ENCODE measurements around the gene THAP3. TPM values are rescaled to one million over a fixed set of nuclear protein-coding genes. Genes with fewer than 3 reads are reported as not detected.
"Not testable (repeated sequence)": the region's sequence is repeated elsewhere in the genome, so short reads cannot be mapped to it uniquely, and the experiment has no call there.

Gene THAP3
- total RNA-seq, 5 donors from 2014 or later (not counting 1 experiment from before 2014, with no cell fraction given) = 12.8 to 37.1 (median 26.1) TPM

DNA sequence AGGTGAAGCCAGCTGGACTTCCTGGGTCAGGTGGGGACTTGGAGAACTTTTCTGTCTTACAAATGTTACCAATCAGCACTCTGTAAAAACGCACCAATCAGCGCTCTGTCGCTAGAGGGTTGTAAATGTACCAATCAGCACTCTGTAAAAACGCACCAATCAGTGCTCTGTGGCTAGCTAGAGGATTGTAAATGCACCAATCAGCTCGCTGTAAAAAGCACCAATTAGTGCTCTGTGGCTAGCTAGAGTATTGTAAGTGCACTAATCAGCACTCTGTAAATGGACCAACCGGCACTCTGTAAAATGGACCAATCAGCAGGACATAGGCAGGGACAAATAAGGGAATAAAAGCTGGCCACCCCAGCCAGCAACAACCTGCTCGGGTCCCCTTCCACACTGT, 37.8 kb downstream of the THAP3 start:
- H3K27me3 Mint-ChIP-seq; H3K27ac ChIP-seq (ENCODE audit: low read length); H3K27ac Mint-ChIP-seq; H3K4me3 Mint-ChIP-seq; H3K9me3 ChIP-seq; ATAC-seq (replicated peaks in 1 of 4); CTCF ChIA-PET; DNase-seq; H3K4me1 Mint-ChIP-seq; H3K9me3 Mint-ChIP-seq; H3K4me3 ChIP-seq (ENCODE audit: control insufficient read depth in 1 of 2, extremely low read depth in 1 of 2, low read length in 1 of 2); H3K27me3 ChIP-seq (replicated peaks in 1 of 2; ENCODE audit: control insufficient read depth in 2 of 2, extremely low read depth in 1 of 2, insufficient read depth in 2 of 2, low read length in 1 of 2); H3K4me1 ChIP-seq (ENCODE audit: control insufficient read depth in 1 of 2, extremely low read depth in 1 of 2, insufficient read depth in 2 of 2, low read length in 2 of 2): not testable (repeated sequence)
- 100% methylated on average over 3 of the region's 7 CpGs for WGBS (ENCODE audit: insufficient coverage)
- peaks cover 28% of the 10 kb centered on the region for H3K36me3 Mint-ChIP-seq
- POLR2A ChIA-PET = interaction anchor here in 1 of 2 donors (0.7 kb wide), 1 partner anchor 81 kb away, joined by 3 read pairs; no protein-coding TSS in a partner anchor
- peaks cover 9 to 15% of the 10 kb centered on the region in 2 donors for H3K36me3 ChIP-seq (ENCODE audit: control insufficient read depth in 2 of 2, extremely low read depth in 1 of 2, insufficient read depth in 1 of 2, low read length in 1 of 2)

- WGBS (ENCODE audit: insufficient coverage) = 100% methylated on average over 1 of the region's 5 CpGs
- no peaks in the 10 kb centered on the region for H3K27me3 ChIP-seq (replicated peaks in 1 of 2; ENCODE audit: control insufficient read depth in 2 of 2, extremely low read depth in 1 of 2, insufficient read depth in 2 of 2, low read length in 1 of 2)
- H3K27ac Mint-ChIP-seq = no peak overlapping the region
- peaks cover 7 to 18% of the 10 kb centered on the region in 2 donors for H3K36me3 ChIP-seq (ENCODE audit: control insufficient read depth in 2 of 2, extremely low read depth in 1 of 2, insufficient read depth in 1 of 2, low read length in 1 of 2)
- H3K4me3 Mint-ChIP-seq = no peak overlapping the region
- no peak overlapping the region for H3K27ac ChIP-seq (ENCODE audit: low read length)
- CTCF ChIA-PET = interaction anchor here in 1 of 2 donors (0.5 kb wide), 1 partner anchor 185 kb away, joined by 3 read pairs; no protein-coding TSS in a partner anchor
- H3K4me1 ChIP-seq (ENCODE audit: control insufficient read depth in 1 of 2, extremely low read depth in 1 of 2, insufficient read depth in 2 of 2, low read length in 2 of 2) = no peaks in the 10 kb centered on the region
- H3K9me3 Mint-ChIP-seq = no peaks in the 10 kb centered on the region
- DNase-seq (no peak), ATAC-seq (replicated peaks in 1 of 4) (no peak)
- POLR2A ChIA-PET = no interaction called here
- H3K36me3 Mint-ChIP-seq = peaks cover 29% of the 10 kb centered on the region
- H3K4me1 Mint-ChIP-seq = no peaks in the 10 kb centered on the region
- no peaks in the 10 kb centered on the region for H3K9me3 ChIP-seq
- H3K27me3 Mint-ChIP-seq = no peaks in the 10 kb centered on the region
- no peak overlapping the region for H3K4me3 ChIP-seq (ENCODE audit: control insufficient read depth in 1 of 2, extremely low read depth in 1 of 2, low read length in 1 of 2)
These were observed 42.0 kb downstream of the THAP3 start for GRCh38 chr1:6666696-6667095.

DNA sequence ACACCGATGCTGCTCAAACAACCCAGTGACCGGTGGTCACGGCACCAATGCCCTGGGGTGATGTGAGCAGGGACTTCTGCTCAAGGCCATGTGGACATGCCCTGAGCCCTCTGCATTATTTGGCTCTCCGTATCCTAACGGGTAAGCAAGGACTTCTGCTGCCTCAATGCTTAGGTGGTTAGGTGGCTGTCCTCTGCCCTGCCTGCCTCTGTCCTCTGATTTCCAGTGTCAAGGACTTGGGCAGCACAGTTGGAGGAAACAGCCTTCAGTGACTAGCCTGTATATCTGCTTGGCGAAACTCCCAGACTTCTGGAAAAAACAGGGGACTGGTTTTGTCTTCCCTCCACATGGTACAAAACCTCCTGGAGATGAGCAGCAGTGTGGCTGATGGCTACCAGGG, 42.5 kb downstream of the THAP3 start:
- ChIA-PET POLR2A (no interaction called here), CTCF (no interaction called here)
- DNase-seq (no peak), ATAC-seq (replicated peaks in 1 of 4) (no peak)
- Mint-ChIP-seq H3K4me1 (no peaks in the 10 kb centered on the region), H3K9me3 (no peaks in the 10 kb centered on the region), H3K27ac (no peak overlapping the region), H3K36me3 (peaks cover 29% of the 10 kb centered on the region), H3K4me3 (no peak overlapping the region), H3K27me3 (no peaks in the 10 kb centered on the region)
- H3K27ac ChIP-seq (ENCODE audit: low read length) = no peak overlapping the region
- no peak overlapping the region for H3K4me3 ChIP-seq (ENCODE audit: control insufficient read depth in 1 of 2, extremely low read depth in 1 of 2, low read length in 1 of 2)
- 100% methylated on average over 5 of the region's 6 CpGs for WGBS (ENCODE audit: insufficient coverage)
- H3K27me3 ChIP-seq (replicated peaks in 1 of 2; ENCODE audit: control insufficient read depth in 2 of 2, extremely low read depth in 1 of 2, insufficient read depth in 2 of 2, low read length in 1 of 2) = no peaks in the 10 kb centered on the region
- H3K36me3 ChIP-seq (ENCODE audit: control insufficient read depth in 2 of 2, extremely low read depth in 1 of 2, insufficient read depth in 1 of 2, low read length in 1 of 2) = peaks cover 7 to 18% of the 10 kb centered on the region in 2 donors
- no peaks in the 10 kb centered on the region for H3K9me3 ChIP-seq
- H3K4me1 ChIP-seq (ENCODE audit: control insufficient read depth in 1 of 2, extremely low read depth in 1 of 2, insufficient read depth in 2 of 2, low read length in 2 of 2) = no peaks in the 10 kb centered on the region

DNA sequence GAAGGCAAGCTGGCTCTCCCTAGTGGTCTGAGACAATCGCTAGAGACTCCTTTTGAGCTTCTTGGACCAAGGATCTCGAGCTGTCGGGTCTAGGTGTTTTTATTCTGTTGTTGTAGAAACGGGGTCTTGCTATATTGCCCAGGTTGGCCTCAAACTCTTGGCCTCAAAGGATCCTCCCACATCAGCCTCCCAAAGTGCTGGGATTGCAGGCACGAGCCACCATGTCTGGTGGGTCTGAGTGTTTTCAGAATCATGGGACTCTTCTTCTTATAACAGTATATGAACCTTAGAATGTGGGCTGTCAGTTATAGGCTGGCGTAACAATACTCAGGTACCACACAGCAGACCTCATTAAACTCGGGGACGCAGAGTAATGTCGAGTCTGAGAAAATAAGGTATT, 43.8 kb downstream of the THAP3 start:
- H3K9me3 ChIP-seq = no peaks in the 10 kb centered on the region
- peaks cover 5 to 22% of the 10 kb centered on the region in 2 donors for H3K36me3 ChIP-seq (ENCODE audit: control insufficient read depth in 2 of 2, extremely low read depth in 1 of 2, insufficient read depth in 1 of 2, low read length in 1 of 2)
- H3K27ac ChIP-seq (ENCODE audit: low read length) = no peak overlapping the region
- H3K4me1 Mint-ChIP-seq = no peaks in the 10 kb centered on the region
- no peaks in the 10 kb centered on the region for H3K27me3 Mint-ChIP-seq
- ChIA-PET CTCF (no interaction called here), POLR2A (no interaction called here)
- no peaks in the 10 kb centered on the region for H3K4me1 ChIP-seq (ENCODE audit: control insufficient read depth in 1 of 2, extremely low read depth in 1 of 2, insufficient read depth in 2 of 2, low read length in 2 of 2)
- no peak overlapping the region for H3K27ac Mint-ChIP-seq
- ATAC-seq (replicated peaks in 1 of 4) = no peak
- H3K4me3 ChIP-seq (ENCODE audit: control insufficient read depth in 1 of 2, extremely low read depth in 1 of 2, low read length in 1 of 2) = no peak overlapping the region
- H3K9me3 Mint-ChIP-seq = no peaks in the 10 kb centered on the region
- H3K4me3 Mint-ChIP-seq = no peak overlapping the region
- DNase-seq = no peak
- H3K36me3 Mint-ChIP-seq = peaks cover 23% of the 10 kb centered on the region
- WGBS (ENCODE audit: insufficient coverage) = 100% methylated on average over 1 of the region's 9 CpGs
- no peaks in the 10 kb centered on the region for H3K27me3 ChIP-seq (replicated peaks in 1 of 2; ENCODE audit: control insufficient read depth in 2 of 2, extremely low read depth in 1 of 2, insufficient read depth in 2 of 2, low read length in 1 of 2)

DNA sequence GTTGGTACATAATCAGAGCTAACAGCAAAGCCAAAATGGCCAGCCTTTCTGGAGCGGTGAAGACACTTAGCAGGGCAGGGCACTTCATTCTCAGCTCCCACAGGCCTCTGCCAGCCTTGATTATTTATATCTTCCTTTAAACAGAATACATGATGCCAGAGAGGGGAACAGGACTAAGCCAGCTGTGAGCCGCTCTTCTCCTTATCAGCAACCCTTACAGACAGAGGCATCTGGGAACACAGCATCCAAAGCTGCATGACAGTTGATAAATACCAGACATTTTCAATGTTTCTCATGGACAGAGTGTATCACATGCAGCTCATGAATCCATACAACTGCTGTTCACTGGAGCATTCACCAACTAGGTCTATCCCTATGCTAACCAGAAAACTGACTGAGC, 47.9 kb downstream of the THAP3 start:
- Mint-ChIP-seq H3K27me3 (no peaks in the 10 kb centered on the region), H3K9me3 (no peaks in the 10 kb centered on the region), H3K36me3 (peaks cover 24% of the 10 kb centered on the region), H3K4me1 (no peaks in the 10 kb centered on the region), H3K27ac (no peak overlapping the region), H3K4me3 (no peak overlapping the region)
- Histone ChIP-seq H3K27ac (ENCODE audit: low read length) (no peak overlapping the region), H3K4me1 (ENCODE audit: control insufficient read depth in 1 of 2, extremely low read depth in 1 of 2, insufficient read depth in 2 of 2, low read length in 2 of 2) (no peaks in the 10 kb centered on the region), H3K27me3 (replicated peaks in 1 of 2; ENCODE audit: control insufficient read depth in 2 of 2, extremely low read depth in 1 of 2, insufficient read depth in 2 of 2, low read length in 1 of 2) (no peaks in the 10 kb centered on the region), H3K9me3 (no peaks in the 10 kb centered on the region), H3K36me3 (ENCODE audit: control insufficient read depth in 2 of 2, extremely low read depth in 1 of 2, insufficient read depth in 1 of 2, low read length in 1 of 2) (peaks cover 5 to 29% of the 10 kb centered on the region in 2 donors), H3K4me3 (ENCODE audit: control insufficient read depth in 1 of 2, extremely low read depth in 1 of 2, low read length in 1 of 2) (no peak overlapping the region)
- ATAC-seq (replicated peaks in 1 of 4) = no peak
- ChIA-PET POLR2A (no interaction called here), CTCF (no interaction called here)
- WGBS (ENCODE audit: insufficient coverage) = 95% methylated on average over 2 of the region's 2 CpGs
- no peak for DNase-seq

- no peaks in the 10 kb centered on the region for H3K27me3 ChIP-seq (replicated peaks in 1 of 2; ENCODE audit: control insufficient read depth in 2 of 2, extremely low read depth in 1 of 2, insufficient read depth in 2 of 2, low read length in 1 of 2)
- peaks cover 33% of the 10 kb centered on the region for H3K36me3 Mint-ChIP-seq
- no peaks in the 10 kb centered on the region for H3K4me1 ChIP-seq (ENCODE audit: control insufficient read depth in 1 of 2, extremely low read depth in 1 of 2, insufficient read depth in 2 of 2, low read length in 2 of 2)
- no peaks in the 10 kb centered on the region for H3K9me3 Mint-ChIP-seq
- ATAC-seq (replicated peaks in 1 of 4) (no peak), DNase-seq (no peak)
- no peak overlapping the region for H3K4me3 Mint-ChIP-seq
- WGBS (ENCODE audit: insufficient coverage) = 54% methylated on average over 2 of the region's 5 CpGs
- CTCF ChIA-PET = no interaction called here
- H3K27ac Mint-ChIP-seq = no peak overlapping the region
- no peak overlapping the region for H3K27ac ChIP-seq (ENCODE audit: low read length)
- no peak overlapping the region for H3K4me3 ChIP-seq (ENCODE audit: control insufficient read depth in 1 of 2, extremely low read depth in 1 of 2, low read length in 1 of 2)
- POLR2A ChIA-PET = no interaction called here
- H3K36me3 ChIP-seq (ENCODE audit: control insufficient read depth in 2 of 2, extremely low read depth in 1 of 2, insufficient read depth in 1 of 2, low read length in 1 of 2) = peaks cover 5 to 38% of the 10 kb centered on the region in 2 donors
- H3K27me3 Mint-ChIP-seq = no peaks in the 10 kb centered on the region
- no peaks in the 10 kb centered on the region for H3K4me1 Mint-ChIP-seq
- no peaks in the 10 kb centered on the region for H3K9me3 ChIP-seq
These were observed 49.2 kb downstream of the THAP3 start for GRCh38 chr1:6673816-6674398.

DNA sequence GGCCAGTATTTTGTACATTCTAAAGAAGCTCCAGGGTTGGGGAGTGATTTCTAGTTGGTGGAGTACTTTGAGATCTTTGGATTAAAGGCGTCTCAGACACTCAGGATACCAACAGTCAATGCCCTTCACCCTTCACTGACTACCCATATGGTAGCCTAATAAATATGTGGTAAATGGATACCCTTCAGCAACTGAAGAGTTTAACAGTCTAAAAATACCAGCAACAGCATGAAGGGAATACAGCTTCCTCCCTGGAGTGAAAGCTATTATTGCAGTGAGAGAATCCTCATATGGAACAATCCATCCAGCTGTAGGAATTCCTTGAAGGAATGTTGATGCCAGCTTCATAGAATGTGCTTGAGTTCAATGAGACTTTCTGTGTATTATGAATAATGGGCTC, 50.1 kb downstream of the THAP3 start:
- Histone ChIP-seq H3K4me1 (ENCODE audit: control insufficient read depth in 1 of 2, extremely low read depth in 1 of 2, insufficient read depth in 2 of 2, low read length in 2 of 2) (no peaks in the 10 kb centered on the region), H3K9me3 (no peaks in the 10 kb centered on the region), H3K27ac (ENCODE audit: low read length) (no peak overlapping the region), H3K27me3 (replicated peaks in 1 of 2; ENCODE audit: control insufficient read depth in 2 of 2, extremely low read depth in 1 of 2, insufficient read depth in 2 of 2, low read length in 1 of 2) (no peaks in the 10 kb centered on the region), H3K36me3 (ENCODE audit: control insufficient read depth in 2 of 2, extremely low read depth in 1 of 2, insufficient read depth in 1 of 2, low read length in 1 of 2) (peaks cover 5 to 46% of the 10 kb centered on the region in 2 donors), H3K4me3 (ENCODE audit: control insufficient read depth in 1 of 2, extremely low read depth in 1 of 2, low read length in 1 of 2) (no peak overlapping the region)
- no peak for ATAC-seq (replicated peaks in 1 of 4)
- no peak for DNase-seq
- H3K4me1 Mint-ChIP-seq = no peaks in the 10 kb centered on the region
- no peaks in the 10 kb centered on the region for H3K27me3 Mint-ChIP-seq
- no peak overlapping the region for H3K27ac Mint-ChIP-seq
- ChIA-PET POLR2A (interaction anchor here in 1 of 2 donors (0.6 kb wide), 1 partner anchor 20 kb away, joined by 4 read pairs; no protein-coding TSS in a partner anchor), CTCF (interaction anchor here in 1 of 2 donors (0.6 kb wide), 1 partner anchor 630 kb away, joined by 3 read pairs; no protein-coding TSS in a partner anchor)
- peaks cover 42% of the 10 kb centered on the region for H3K36me3 Mint-ChIP-seq
- H3K4me3 Mint-ChIP-seq = no peak overlapping the region
- H3K9me3 Mint-ChIP-seq = no peaks in the 10 kb centered on the region
- no CpG with 5 or more reads among the region's 1 CpG for WGBS (ENCODE audit: insufficient coverage)
